PC-3 (cell line): ENCODE results near the gene SMG6. TPM values are rescaled to one million over a fixed set of nuclear protein-coding genes. Genes with fewer than 3 reads are reported as not detected.
A peak's percentile ranks its signal among the peaks of the same experiment; 100 is the strongest.

Experiments
- ATAC-seq: fragments of 200-7000 bp; cut with Tn5 transposase; 2 replicates; pipeline ENCODE4 v1.9.1; 2020; ENCODE audit warnings: mild to moderate bottlenecking, moderate library complexity
- BruUV-seq: library from RNA; stranded (reverse); fragments of 400-500 nt; replicated peaks from 2 replicates; lab custom pipeline; 2021; lab: Mats Ljungman, UMichigan
- CTCF ChIA-PET: fragments of 300-600 bp; sonication (Branson Sonifier 250); formaldehyde crosslinking; loops from one replicate; lab custom pipeline; 2022; ENCODE audit warnings: antibody characterized with exemption; lab: Charles Lee
- POLR2A ChIA-PET: fragments of 300-600 bp; sonication (Branson Sonifier 250); formaldehyde crosslinking; loops from one replicate; lab custom pipeline; 2022; ENCODE audit warnings: antibody characterized with exemption; ENCODE audit not compliant: unreplicated experiment; lab: Charles Lee
- DNase-seq: peaks from one replicate; pipeline ENCODE4 v3.0.0-alpha.2; 2015
- H2AFZ ChIP-seq: fragments of 300-600 bp; sonication (generic); 2 replicates; pipeline ENCODE4 v1.6.0; 2016; ENCODE audit warnings: antibody characterized with exemption, low read length
- H3F3A ChIP-seq: fragments of 300-600 bp; sonication (generic); one replicate; pipeline ENCODE4 v1.6.0; 2017; ENCODE audit warnings: antibody characterized with exemption, low read length, control low read depth, mild to moderate bottlenecking; ENCODE audit not compliant: unreplicated experiment
- H3K27ac ChIP-seq: fragments of 300-600 bp; sonication (generic); 2 replicates; pipeline ENCODE4 v1.5.1; 2016; ENCODE audit warnings: mild to moderate bottlenecking, low read length
- H3K27me3 ChIP-seq: fragments of 300-600 bp; sonication (generic); 2 replicates; pipeline ENCODE4 v1.6.1; 2016; ENCODE audit warnings: low read length, mixed read lengths
- H3K36me3 ChIP-seq: fragments of 300-600 bp; sonication (generic); 2 replicates; pipeline ENCODE4 v1.6.1; 2016; ENCODE audit warnings: low read depth, mixed run types, low read length, mixed read lengths
- H3K4me1 ChIP-seq: fragments of 300-600 bp; sonication (generic); 2 replicates; pipeline ENCODE4 v1.5.1; 2016; ENCODE audit warnings: low read length; ENCODE audit not compliant: insufficient read depth
- H3K4me2 ChIP-seq: fragments of 300-600 bp; sonication (generic); 2 replicates; pipeline ENCODE4 v1.6.0; 2016; ENCODE audit warnings: low read length
- H3K4me3 ChIP-seq: fragments of 300-600 bp; sonication (generic); 2 replicates; pipeline ENCODE4 v1.5.1; 2016; ENCODE audit warnings: mild to moderate bottlenecking, low read length, mixed read lengths
- H3K79me2 ChIP-seq: fragments of 300-600 bp; sonication (generic); 2 replicates; pipeline ENCODE4 v1.6.1; 2017; ENCODE audit warnings: low read length, mixed read lengths
- H3K9ac ChIP-seq: fragments of 300-600 bp; sonication (generic); 2 replicates; pipeline ENCODE4 v1.6.0; 2016; ENCODE audit warnings: mild to moderate bottlenecking, low read length
- H3K9me2 ChIP-seq: fragments of 300-600 bp; sonication (generic); replicated peaks from 2 replicates; pipeline ENCODE4 v1.6.1; 2016; ENCODE audit warnings: mixed run types, low read length, mixed read lengths
- H3K9me3 ChIP-seq: fragments of 300-600 bp; sonication (generic); 2 replicates; pipeline ENCODE4 v1.6.1; 2016; ENCODE audit warnings: low read length, mixed read lengths
- H4K20me1 ChIP-seq: fragments of 300-600 bp; sonication (generic); 2 replicates; pipeline ENCODE4 v1.6.1; 2016; ENCODE audit warnings: low read length, mixed read lengths
- CTCF ChIP-seq: fragments of 300-600 bp; sonication (generic); conservative IDR thresholded peaks from 2 replicates; pipeline ENCODE4 v1.5.1; 2017; ENCODE audit warnings: antibody characterized with exemption, low read depth, mild to moderate bottlenecking, low read length
- EZH2 ChIP-seq: fragments of 300-600 bp; sonication (generic); IDR thresholded peaks from one replicate; pipeline ENCODE4 v1.6.1; 2017; ENCODE audit warnings: antibody characterized with exemption, mild to moderate bottlenecking, low read length; ENCODE audit not compliant: unreplicated experiment
- EZH2phosphoT487 ChIP-seq: fragments of 300-600 bp; sonication (generic); IDR thresholded peaks from 2 replicates; pipeline ENCODE4 v1.6.1; 2018; ENCODE audit warnings: mild to moderate bottlenecking, antibody characterized with exemption, low read length, borderline replicate concordance
- intact Hi-C: fragments of 100-400 bp; cut with micrococcal nuclease; formaldehyde crosslinking; loops from 2 replicates; pipeline ENCODE4 v1.9.0; 2023
- total RNA-seq: library from RNA; depleted of rRNA; stranded (reverse); fragments of >200 nt; gene quantifications from 2 replicates; pipeline ENCODE4 v1.2.3, GENCODE V29; 2014

SMG6 gene
- total RNA-seq, 1 experiment from 2014 or later, result 13.4 TPM

DNA sequence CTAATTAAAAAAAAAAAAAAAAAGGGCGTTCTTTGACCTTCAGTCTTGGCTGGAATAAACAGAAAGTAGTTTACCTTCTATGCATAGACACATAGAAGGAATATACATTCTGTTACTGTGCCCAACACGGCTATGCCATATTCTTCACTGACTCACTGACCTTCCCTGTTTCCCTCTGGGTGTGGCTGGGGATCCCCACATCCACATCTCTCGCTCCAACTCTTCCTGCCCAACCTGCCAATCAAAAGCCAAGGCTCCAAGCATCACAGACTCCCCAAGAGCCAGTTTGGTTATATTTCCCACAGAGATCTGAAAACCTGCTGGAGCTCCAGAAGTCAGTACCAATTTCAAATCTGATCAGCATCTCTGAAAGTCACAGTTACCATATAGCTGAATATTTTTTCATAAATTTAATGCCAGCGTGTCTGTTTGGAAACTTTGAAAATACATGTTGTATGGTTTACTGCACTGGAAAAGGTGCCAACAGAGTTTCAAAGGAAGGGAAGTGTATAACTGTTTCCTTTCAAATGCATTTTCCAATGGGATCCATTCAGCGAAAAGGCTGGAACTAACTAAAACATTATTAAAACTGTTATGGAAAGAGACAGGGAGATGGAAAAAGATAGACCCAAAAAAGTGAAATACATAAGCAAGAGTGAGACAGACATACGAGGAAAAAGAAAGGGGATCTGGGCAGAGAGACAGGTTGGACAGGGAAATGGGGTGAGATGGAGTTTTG is 91.8 kb downstream of the SMG6 start:
- no peaks in the 10 kb centered on the region for H3K36me3 ChIP-seq
- no peaks in the 10 kb centered on the region for H3K9me2 ChIP-seq
- no peaks in the 10 kb centered on the region for H4K20me1 ChIP-seq
- TF ChIP-seq EZH2 (no peak), CTCF (no peak), EZH2phosphoT487 (no peak)
- BruUV-seq, result no TSS peak
- H3K27me3 ChIP-seq, result no peaks in the 10 kb centered on the region
- H3K79me2 ChIP-seq, result no peaks in the 10 kb centered on the region
- 0 out of 2 replicates have a peak overlapping the region, but pooled peaks have one; percentile 29 for H3K4me3 ChIP-seq
- POLR2A ChIA-PET, result no interaction called here
- H3F3A ChIP-seq, result peaks cover 3% of the 10 kb centered on the region
- H3K9me3 ChIP-seq, result no peaks in the 10 kb centered on the region
- ATAC-seq, result no peak
- H3K4me1 ChIP-seq, result peaks cover 22% of the 10 kb centered on the region
- H3K4me2 ChIP-seq, result peak overlapping the region; percentile 54
- no peak for DNase-seq
- intact Hi-C loops, result no loop called here
- no peak overlapping the region for H3K9ac ChIP-seq
- peak overlapping the region; percentile 69 for H3K27ac ChIP-seq
- H2AFZ ChIP-seq, result no peak overlapping the region
- CTCF ChIA-PET, result no interaction called here

- Histone ChIP-seq H3F3A (peaks cover 3% of the 10 kb centered on the region), H3K9ac (no peak overlapping the region), H3K4me1 (peaks cover 22% of the 10 kb centered on the region), H2AFZ (no peak overlapping the region), H3K4me2 (no peak overlapping the region), H3K9me3 (no peaks in the 10 kb centered on the region), H3K4me3 (no peak overlapping the region), H3K79me2 (no peaks in the 10 kb centered on the region), H3K9me2 (no peaks in the 10 kb centered on the region), H3K27me3 (no peaks in the 10 kb centered on the region), H4K20me1 (no peaks in the 10 kb centered on the region), H3K27ac (no peak overlapping the region), H3K36me3 (no peaks in the 10 kb centered on the region)
- TF ChIP-seq CTCF, result no peak
- TF ChIP-seq EZH2, result no peak
- TF ChIP-seq EZH2phosphoT487, result no peak
- ChIA-PET CTCF (interaction anchor here (0.6 kb wide), 1 partner anchor 109 kb away, joined by 3 read pairs; no protein-coding TSS in a partner anchor), POLR2A (no interaction called here)
- no peak for ATAC-seq
- no TSS peak for BruUV-seq
- no peak for DNase-seq
- intact Hi-C loops, result no loop called here
Measured at GRCh38 chr17:2210726-2211125, 92.9 kb downstream of the SMG6 start.
